ENCODE data around the gene UGGT2. TPM values are rescaled to one million over a fixed set of nuclear protein-coding genes. Genes with fewer than 3 reads are reported as not detected.
"Not testable (repeated sequence)": the region's sequence is repeated elsewhere in the genome, so short reads cannot be mapped to it uniquely, and the experiment has no call there.

Gene UGGT2
- total RNA-seq, 1 donor from 2014 or later = 79.0 TPM

- no peak for DNase-seq (ENCODE audit: low spot score)
Observed at GRCh38 chr13:95801825-95802224, 251.4 kb downstream of the UGGT2 start.

GRCh38 chr13:95800436-95800835 lies 252.8 kb downstream of the UGGT2 start:
- no peak for DNase-seq (ENCODE audit: low spot score)

GRCh38 chr13:95797016-95797415 lies 256.2 kb downstream of the UGGT2 start:
- no peak for DNase-seq (ENCODE audit: low spot score)

- DNase-seq (ENCODE audit: low spot score) = no peak
Observed at GRCh38 chr13:95793781-95794180, 259.4 kb downstream of the UGGT2 start.

GRCh38 chr13:95793018-95793555 lies 260.1 kb downstream of the UGGT2 start:
- no peak for DNase-seq (ENCODE audit: low spot score)

- no peak for DNase-seq (ENCODE audit: low spot score)
Observed at GRCh38 chr13:95791084-95791722, 262.0 kb downstream of the UGGT2 start.

GRCh38 chr13:95789315-95789714 lies 263.9 kb downstream of the UGGT2 start:
- not testable (repeated sequence) for DNase-seq (ENCODE audit: low spot score)

- DNase-seq (ENCODE audit: low spot score) = no peak
Observed at GRCh38 chr13:95788100-95788463, 265.1 kb downstream of the UGGT2 start.

- DNase-seq (ENCODE audit: low spot score) = no peak
Observed at GRCh38 chr13:95787356-95788099, 265.7 kb downstream of the UGGT2 start.

- DNase-seq (ENCODE audit: low spot score) = no peak
Observed at GRCh38 chr13:95784900-95785290, 268.3 kb downstream of the UGGT2 start.

- DNase-seq (ENCODE audit: low spot score) = no peak
Observed at GRCh38 chr13:95784161-95784899, 268.9 kb downstream of the UGGT2 start.

- no peak for DNase-seq (ENCODE audit: low spot score)
Observed at GRCh38 chr13:95783747-95784146, 269.5 kb downstream of the UGGT2 start.

GRCh38 chr13:95781940-95782339 lies 271.3 kb downstream of the UGGT2 start:
- not testable (repeated sequence) for DNase-seq (ENCODE audit: low spot score)

- DNase-seq (ENCODE audit: low spot score) = no peak
Observed at GRCh38 chr13:95781016-95781415, 272.2 kb downstream of the UGGT2 start.

- DNase-seq (ENCODE audit: low spot score) = no peak
Observed at GRCh38 chr13:95779522-95779921, 273.7 kb downstream of the UGGT2 start.

GRCh38 chr13:95771905-95772304 lies 281.3 kb downstream of the UGGT2 start:
- DNase-seq (ENCODE audit: low spot score) = no peak

- no peak for DNase-seq (ENCODE audit: low spot score)
Observed at GRCh38 chr13:95763601-95764000, 289.6 kb downstream of the UGGT2 start.

- not testable (repeated sequence) for DNase-seq (ENCODE audit: low spot score)
Observed at GRCh38 chr13:95762626-95763025, 290.6 kb downstream of the UGGT2 start.

GRCh38 chr13:95756072-95756471 lies 297.1 kb downstream of the UGGT2 start:
- no peak for DNase-seq (ENCODE audit: low spot score)

GRCh38 chr13:95754069-95754468 lies 299.1 kb downstream of the UGGT2 start:
- DNase-seq (ENCODE audit: low spot score) = no peak

- DNase-seq (ENCODE audit: low spot score) = no peak
Observed at GRCh38 chr13:95752677-95753076, 300.5 kb downstream of the UGGT2 start.

Measured in ureter (tissue), 1 donor.